AG09319 (cell line): ENCODE data around the gene CHRM1.

ENCODE experiments used
- DNase-seq: peaks from one replicate; pipeline ENCODE4 v3.0.0-alpha.2; 2010; ENCODE audit warnings: low read depth; ENCODE audit errors: extremely low read depth
- TF ChIP-seq, protein P1 (sequence below): IDR thresholded peaks from 2 replicates; pipeline ENCODE4 v1.5.1; 2011; ENCODE audit warnings: low read depth, mild to moderate bottlenecking, inconsistent platforms, low read length, moderate library complexity

Gene CHRM1

GRCh38 chr11:62931499-62932278 is 10.5 kb upstream of the CHRM1 start:
- TF ChIP-seq, protein P1, sequence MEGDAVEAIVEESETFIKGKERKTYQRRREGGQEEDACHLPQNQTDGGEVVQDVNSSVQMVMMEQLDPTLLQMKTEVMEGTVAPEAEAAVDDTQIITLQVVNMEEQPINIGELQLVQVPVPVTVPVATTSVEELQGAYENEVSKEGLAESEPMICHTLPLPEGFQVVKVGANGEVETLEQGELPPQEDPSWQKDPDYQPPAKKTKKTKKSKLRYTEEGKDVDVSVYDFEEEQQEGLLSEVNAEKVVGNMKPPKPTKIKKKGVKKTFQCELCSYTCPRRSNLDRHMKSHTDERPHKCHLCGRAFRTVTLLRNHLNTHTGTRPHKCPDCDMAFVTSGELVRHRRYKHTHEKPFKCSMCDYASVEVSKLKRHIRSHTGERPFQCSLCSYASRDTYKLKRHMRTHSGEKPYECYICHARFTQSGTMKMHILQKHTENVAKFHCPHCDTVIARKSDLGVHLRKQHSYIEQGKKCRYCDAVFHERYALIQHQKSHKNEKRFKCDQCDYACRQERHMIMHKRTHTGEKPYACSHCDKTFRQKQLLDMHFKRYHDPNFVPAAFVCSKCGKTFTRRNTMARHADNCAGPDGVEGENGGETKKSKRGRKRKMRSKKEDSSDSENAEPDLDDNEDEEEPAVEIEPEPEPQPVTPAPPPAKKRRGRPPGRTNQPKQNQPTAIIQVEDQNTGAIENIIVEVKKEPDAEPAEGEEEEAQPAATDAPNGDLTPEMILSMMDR, result no peak
- no peak for DNase-seq

DNA sequence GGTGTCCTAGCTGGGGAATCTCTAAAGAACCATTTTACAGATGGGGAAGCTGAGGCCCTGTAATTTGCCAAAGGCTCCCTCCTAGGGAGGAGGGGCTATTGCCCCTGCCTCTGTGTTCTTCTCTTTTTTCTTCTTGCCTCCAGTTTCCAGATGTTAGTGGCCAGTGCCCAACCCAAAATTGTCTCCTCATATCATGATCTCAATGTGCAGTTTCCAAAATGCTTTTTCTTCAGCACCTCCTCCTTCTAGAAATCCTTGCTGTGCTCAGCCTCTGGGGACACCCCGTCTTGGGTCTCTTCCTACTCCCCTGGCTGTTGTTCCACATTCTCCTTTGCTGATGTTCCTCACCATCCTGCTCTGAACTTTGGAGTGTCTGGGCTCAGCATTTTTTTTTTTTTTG is 9.5 kb upstream of the CHRM1 start:
- no peak for DNase-seq
- TF ChIP-seq, protein P1, result no peak

DNA sequence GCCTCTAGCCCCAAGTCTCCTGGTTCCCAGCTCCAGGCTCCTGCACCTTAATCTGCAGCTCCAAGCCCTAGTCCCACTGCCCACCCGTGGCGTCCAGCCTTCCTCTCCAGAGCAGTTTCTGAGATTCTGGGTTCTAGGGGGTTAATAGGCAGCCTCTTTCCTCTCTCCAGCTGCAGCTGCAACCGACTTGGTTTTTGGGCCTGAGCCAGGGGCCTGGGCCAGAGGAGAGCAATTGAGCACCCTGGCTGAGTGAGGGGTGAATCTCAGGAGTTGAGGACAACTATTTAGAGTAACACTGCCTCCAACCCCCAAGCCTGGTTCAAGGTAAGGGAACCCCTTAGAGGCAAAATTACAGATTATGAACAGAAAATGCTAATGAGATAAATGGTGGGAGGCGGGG is 9.0 kb upstream of the CHRM1 start:
- no peak for DNase-seq
- TF ChIP-seq, protein P1, result no peak

DNA sequence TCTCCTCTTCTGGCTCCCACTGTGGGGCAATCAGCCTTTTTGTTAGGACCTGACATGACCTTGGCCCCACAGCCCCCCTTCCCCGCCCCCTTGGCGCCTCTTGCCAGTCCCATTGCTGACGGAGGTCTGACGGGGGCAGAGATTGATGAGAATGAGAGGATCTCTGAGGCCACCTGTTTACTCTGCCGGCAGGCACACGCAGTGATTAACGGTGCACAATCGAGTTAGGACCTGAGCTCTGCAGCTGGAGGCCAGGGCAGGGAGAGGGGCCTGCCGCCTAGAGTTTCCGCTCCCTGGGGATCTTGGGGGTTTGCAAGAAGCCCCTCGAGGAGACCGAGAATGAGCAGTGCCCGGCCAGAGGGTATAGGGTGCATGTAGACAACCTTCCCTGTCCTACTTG is 6.8 kb upstream of the CHRM1 start:
- TF ChIP-seq, protein P1, result no peak
- DNase-seq, result no peak

DNA sequence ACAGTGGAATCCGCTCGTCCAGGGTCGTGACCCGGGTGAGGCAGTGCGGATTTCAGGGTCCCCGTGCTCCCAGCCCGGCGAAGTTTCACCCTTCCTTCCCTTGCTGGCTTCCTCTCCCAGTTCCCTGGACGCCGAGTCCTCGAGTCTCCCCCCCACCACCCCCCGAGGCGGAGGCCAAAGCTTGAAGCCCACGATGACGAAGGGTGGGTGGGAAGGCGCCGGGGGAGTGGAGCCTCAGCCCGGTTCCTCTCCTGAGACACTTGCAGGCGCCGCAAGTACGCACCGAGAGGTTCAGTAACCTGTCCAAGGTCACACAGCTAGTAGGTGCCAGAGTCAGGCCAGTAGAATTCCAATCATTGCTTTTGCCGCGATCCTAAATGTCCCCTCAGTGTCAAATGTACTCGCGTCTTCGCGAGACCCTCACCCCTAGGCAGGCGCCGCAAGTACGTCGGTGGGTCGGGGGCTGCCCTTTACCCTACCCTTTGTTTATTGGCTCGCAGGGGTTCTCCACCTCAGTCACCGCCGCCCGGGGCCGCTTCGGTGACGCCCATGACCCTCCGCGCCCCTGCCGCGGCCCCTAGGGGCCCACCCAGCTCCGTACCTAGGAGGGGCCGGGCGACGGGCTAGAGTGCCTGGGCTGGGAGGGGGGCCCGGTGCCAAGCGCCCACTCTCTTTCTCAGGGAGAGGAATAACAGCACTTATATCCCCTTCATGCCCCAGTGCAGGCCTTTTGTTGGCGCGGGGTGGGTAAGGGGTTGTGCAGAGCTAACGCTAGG is 5.7 kb upstream of the CHRM1 start:
- DNase-seq, result no peak
- TF ChIP-seq, protein P1, result no peak

DNA sequence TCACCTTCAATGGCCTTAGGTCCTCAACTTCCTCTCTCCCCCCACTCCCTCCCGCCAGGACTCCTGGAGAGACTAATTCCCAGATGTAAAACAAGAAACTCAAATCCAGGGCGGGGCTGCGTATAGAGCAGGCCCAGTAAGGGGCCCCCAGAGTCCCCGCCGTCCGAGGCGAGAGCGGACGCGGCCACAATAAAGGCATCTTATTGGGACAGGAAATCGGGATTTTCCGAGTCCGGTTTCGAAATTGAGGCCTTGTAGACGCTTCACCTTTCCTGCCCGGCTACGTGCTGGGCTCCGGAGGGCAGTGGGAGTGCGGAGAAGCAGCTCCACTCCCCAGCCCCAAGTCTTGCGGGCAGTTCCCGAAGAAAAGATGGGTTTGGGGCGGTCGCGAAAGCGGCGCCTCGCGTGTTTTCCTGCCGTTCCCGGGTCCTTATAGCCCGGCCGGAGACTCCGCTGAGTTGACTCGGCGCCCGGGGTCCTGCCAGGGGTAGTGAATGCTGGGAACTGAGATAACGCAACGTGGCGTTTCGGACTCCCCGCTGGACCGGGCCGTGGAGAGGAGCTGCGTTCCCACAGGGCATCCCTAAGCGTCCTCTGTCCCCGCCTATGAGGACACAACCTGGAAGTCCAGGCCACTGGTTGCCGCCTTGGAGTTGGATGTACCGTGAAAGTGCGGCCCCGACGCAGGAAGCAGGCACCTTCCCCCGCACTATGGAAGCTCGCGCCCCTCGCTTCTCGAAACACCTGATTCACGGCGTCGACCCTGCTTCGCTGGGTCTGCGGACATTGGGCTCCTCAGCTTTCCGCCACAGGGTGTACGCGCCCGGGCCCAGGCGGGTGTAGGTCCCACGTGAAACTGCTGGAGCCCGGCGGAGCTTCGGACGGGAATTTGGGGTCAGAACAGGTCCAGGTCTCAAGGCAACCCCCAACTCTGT is 4.8 kb upstream of the CHRM1 start:
- TF ChIP-seq, protein P1, result no peak
- DNase-seq, result no peak

- no peak for DNase-seq
- TF ChIP-seq, protein P1, result no peak
Measured at GRCh38 chr11:62925308-62925707, 4.1 kb upstream of the CHRM1 start.
